Measurements from ENCODE around the gene FFAR3.

GRCh38 chr19:35342430-35342829 is 15.8 kb upstream of the FFAR3 start:
- TF ChIP-seq CTCF (IDR thresholded peaks at IDR 0.05), result no peak
- no peak for TF ChIP-seq POLR2A (IDR thresholded peaks at IDR 0.05)
